Measurements from ENCODE around the gene HOXA3.

DNA sequence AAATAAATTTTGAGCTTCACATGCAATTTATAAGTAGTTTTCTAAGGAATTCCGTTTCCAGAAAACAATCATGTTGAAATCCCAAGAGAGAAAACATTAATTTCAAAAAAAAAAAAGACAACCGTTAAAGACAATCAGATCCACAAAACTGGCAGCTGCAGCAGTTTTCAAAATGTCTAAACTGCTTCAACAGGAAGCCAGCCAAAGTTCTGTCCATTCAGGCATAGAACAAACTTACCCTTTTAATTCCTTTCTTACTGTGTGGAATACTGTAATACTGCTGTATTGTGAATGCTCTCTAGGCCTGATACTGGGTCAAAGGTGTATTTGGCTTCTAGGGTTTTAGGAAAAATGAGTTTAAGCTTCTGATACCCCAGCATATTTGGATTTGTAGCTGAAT is 88.2 kb downstream of the HOXA3 start:
- TF ChIP-seq, protein P1, sequence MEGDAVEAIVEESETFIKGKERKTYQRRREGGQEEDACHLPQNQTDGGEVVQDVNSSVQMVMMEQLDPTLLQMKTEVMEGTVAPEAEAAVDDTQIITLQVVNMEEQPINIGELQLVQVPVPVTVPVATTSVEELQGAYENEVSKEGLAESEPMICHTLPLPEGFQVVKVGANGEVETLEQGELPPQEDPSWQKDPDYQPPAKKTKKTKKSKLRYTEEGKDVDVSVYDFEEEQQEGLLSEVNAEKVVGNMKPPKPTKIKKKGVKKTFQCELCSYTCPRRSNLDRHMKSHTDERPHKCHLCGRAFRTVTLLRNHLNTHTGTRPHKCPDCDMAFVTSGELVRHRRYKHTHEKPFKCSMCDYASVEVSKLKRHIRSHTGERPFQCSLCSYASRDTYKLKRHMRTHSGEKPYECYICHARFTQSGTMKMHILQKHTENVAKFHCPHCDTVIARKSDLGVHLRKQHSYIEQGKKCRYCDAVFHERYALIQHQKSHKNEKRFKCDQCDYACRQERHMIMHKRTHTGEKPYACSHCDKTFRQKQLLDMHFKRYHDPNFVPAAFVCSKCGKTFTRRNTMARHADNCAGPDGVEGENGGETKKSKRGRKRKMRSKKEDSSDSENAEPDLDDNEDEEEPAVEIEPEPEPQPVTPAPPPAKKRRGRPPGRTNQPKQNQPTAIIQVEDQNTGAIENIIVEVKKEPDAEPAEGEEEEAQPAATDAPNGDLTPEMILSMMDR (optimal IDR thresholded peaks at IDR 0.05 in 1 of 3, IDR thresholded peaks at IDR 0.05 in 1 of 3, conservative IDR thresholded peaks at IDR 0.05 in 1 of 3; ENCODE audit: extremely low read depth in 1 of 3, insufficient read depth in 2 of 3, low read length in 3 of 3), result no peak
- no peak for TF ChIP-seq EZH2 (IDR thresholded peaks at IDR 0.05; ENCODE audit: low read length)

All from keratinocyte (primary cell).